HepG2 (cell line): ENCODE results near the gene FAM20C. TPM values are rescaled to one million over a fixed set of nuclear protein-coding genes. Genes with fewer than 3 reads are reported as not detected.

ENCODE experiments used
- ATAC-seq: fragments of 200-7000 bp; cut with Tn5 transposase; 3 replicates; pipeline ENCODE4 v1.9.1; 2020; ENCODE audit warnings: mild to moderate bottlenecking, moderate library complexity
- BruUV-seq: library from RNA; stranded (reverse); fragments of 400-500 nt; replicated peaks from 2 replicates; lab custom pipeline; 2021; lab: Mats Ljungman, UMichigan
- CTCF ChIA-PET: fragments of 300-600 bp; formaldehyde crosslinking; extraction: SDS; loops from one replicate; lab custom pipeline; 2021; ENCODE audit warnings: low total read pairs, inconsistent platforms, low intra/inter-chr PET ratio; lab: Yijun Ruan, JAX
- POLR2A ChIA-PET: fragments of 350-600 bp; sonication (Branson Sonifier 250); formaldehyde crosslinking; loops from one replicate; lab custom pipeline; 2020; ENCODE audit warnings: antibody characterized with exemption, inconsistent platforms; lab: Yijun Ruan, JAX
- DNase-seq: peaks from one replicate; pipeline ENCODE4 v3.0.0-alpha.2; 2015; ENCODE audit warnings: low spot score
- FAIRE-seq: peaks from 3 replicates; lab custom pipeline; 2011; peaks lifted over from hg19 to GRCh38; lab: Jason Lieb, UNC
- H2AFZ ChIP-seq: one replicate; pipeline ENCODE4 v1.6.1; 2011; ENCODE audit warnings: low read length, inconsistent platforms
- H3K27ac ChIP-seq: fragments of 300-600 bp; 3 replicates; pipeline ENCODE4 v1.8.0; 2011; ENCODE audit warnings: mixed run types, mild to moderate bottlenecking, mixed read lengths, low read length, inconsistent platforms; ENCODE audit not compliant: insufficient read depth; ENCODE audit errors: extremely low read length
- H3K27me3 ChIP-seq, 2 experiments: fragments of 200-600 bp in 1 of 2; 2 replicates in 1 of 2; 3 replicates in 1 of 2; pipeline versions ENCODE4 v1.6.0 to v1.8.0; 2011; ENCODE audit warnings: low read length in 2 of 2, mild to moderate bottlenecking in 2 of 2, moderate library complexity in 2 of 2, inconsistent platforms in 1 of 2; ENCODE audit not compliant: insufficient read depth in 2 of 2, control insufficient read depth in 1 of 2
- H3K36me3 ChIP-seq, 2 experiments: fragments of 200-600 bp in 1 of 2; replicated peaks in 1 of 2; 2 replicates in 1 of 2; 3 replicates in 1 of 2; pipeline versions ENCODE4 v1.5.1 to v1.8.0; 2011; ENCODE audit warnings: low read length in 2 of 2, inconsistent platforms in 1 of 2; ENCODE audit not compliant: insufficient read depth in 2 of 2, control insufficient read depth in 1 of 2
- H3K4me1 ChIP-seq: 2 replicates; pipeline ENCODE4 v1.5.1; 2012; ENCODE audit warnings: low read length, inconsistent platforms; ENCODE audit not compliant: insufficient read depth
- H3K4me2 ChIP-seq: 2 replicates; pipeline ENCODE4 v1.6.0; 2011; ENCODE audit warnings: low read depth, low read length, inconsistent platforms
- H3K4me3 ChIP-seq, 3 experiments: fragments of 200-600 bp in 1 of 3; sonication (generic), shearing (Covaris generic) in 1 of 3; replicated peaks in 1 of 3; 2 replicates each; pipeline ENCODE4 v1.5.1; 2011 to 2016; ENCODE audit warnings: low read length in 3 of 3, inconsistent platforms in 2 of 3, low read depth in 2 of 3, mild to moderate bottlenecking in 2 of 3, control low read depth in 1 of 3, mixed read lengths in 1 of 3; ENCODE audit not compliant: insufficient read depth in 1 of 3
- H3K79me2 ChIP-seq: one replicate; pipeline ENCODE4 v1.6.1; 2011; ENCODE audit warnings: low read length, inconsistent platforms; ENCODE audit not compliant: insufficient read depth
- H3K9ac ChIP-seq: 2 replicates; pipeline ENCODE4 v1.6.0; 2011; ENCODE audit warnings: mild to moderate bottlenecking, low read depth, low read length, inconsistent platforms; ENCODE audit not compliant: insufficient read depth
- H3K9me3 ChIP-seq: 2 replicates; pipeline ENCODE4 v1.5.1; 2012; ENCODE audit warnings: mild to moderate bottlenecking, low read length
- H4K20me1 ChIP-seq: 2 replicates; pipeline ENCODE4 v1.6.0; 2011; ENCODE audit warnings: inconsistent platforms, mild to moderate bottlenecking, low read length, moderate library complexity; ENCODE audit not compliant: insufficient read depth
- RNF2 ChIP-seq: fragments of 450-650 bp; conservative IDR thresholded peaks from 2 replicates; pipeline ENCODE4 v1.6.1; 2016; ENCODE audit warnings: low read depth
- ZEB1 ChIP-seq: IDR thresholded peaks from 2 replicates; pipeline ENCODE4 v1.6.1; 2012; ENCODE audit warnings: mild to moderate bottlenecking, low read depth, inconsistent platforms; ENCODE audit not compliant: insufficient replicate concordance
- WGBS: methylation state at CpG from one replicate; pipeline ENCODE4 v1.1.6; 2017; ENCODE audit warnings: low lambda C conversion rate; 5-methylcytosine and 5-hydroxymethylcytosine counted together
- in situ Hi-C: cut with HindIII; loops from 2 replicates; pipeline ENCODE4 v1.10.0; 2017; ENCODE audit warnings: low pct_unique_long_range_greater_than_20kb; ENCODE audit not compliant: extremely low pct_ligation_motif_present
- intact Hi-C: fragments of 100-400 bp; cut with micrococcal nuclease; formaldehyde crosslinking; loops from one replicate; pipeline ENCODE4 v1.10.0; 2022; ENCODE audit not compliant: unreplicated experiment
- polyA plus RNA-seq, 8 experiments: library from polyadenylated mRNA; depleted of rRNA in 3 of 8; stranded (reverse) in 7 of 8; unstranded in 1 of 8; fragments of >200 nt; fragmentation: Illumina TruSeq in 4 of 8; extraction: Trizol in 4 of 8; gene quantifications; 2 replicates each; pipeline versions ENCODE4 v1.2.1 to v1.2.3, GENCODE V29; 2011 to 2016; ENCODE audit warnings: low read depth in 4 of 8, missing spikeins in 1 of 8, mixed read lengths in 1 of 8; ENCODE audit not compliant: insufficient read depth in 1 of 8
- total RNA-seq, 5 experiments: library from RNA; depleted of rRNA; stranded (reverse); fragments of >200 nt; fragmentation: Illumina TruSeq; extraction: Trizol; gene quantifications; 2 replicates each; pipeline ENCODE4 v1.2.3, GENCODE V29; 2016; ENCODE audit warnings: low read depth in 1 of 5
- TF ChIP-seq, protein P1 (sequence below): sonication (generic); formaldehyde crosslinking; IDR thresholded peaks from 2 replicates; pipeline ENCODE4 v1.4.0; 2020; ENCODE audit warnings: missing genetic modification reagents, borderline replicate concordance
- TF ChIP-seq, protein P2 (sequence below): sonication (generic); formaldehyde crosslinking; IDR thresholded peaks from 2 replicates; pipeline ENCODE4 v1.4.0; 2020; ENCODE audit warnings: missing genetic modification reagents, borderline replicate concordance

FAM20C gene
- total and polyA plus RNA-seq, 2 of the 13 experiments (the other 11 are each of a cell fraction or from before 2014, with no cell fraction given), result 11.9 to 19.9 TPM

DNA sequence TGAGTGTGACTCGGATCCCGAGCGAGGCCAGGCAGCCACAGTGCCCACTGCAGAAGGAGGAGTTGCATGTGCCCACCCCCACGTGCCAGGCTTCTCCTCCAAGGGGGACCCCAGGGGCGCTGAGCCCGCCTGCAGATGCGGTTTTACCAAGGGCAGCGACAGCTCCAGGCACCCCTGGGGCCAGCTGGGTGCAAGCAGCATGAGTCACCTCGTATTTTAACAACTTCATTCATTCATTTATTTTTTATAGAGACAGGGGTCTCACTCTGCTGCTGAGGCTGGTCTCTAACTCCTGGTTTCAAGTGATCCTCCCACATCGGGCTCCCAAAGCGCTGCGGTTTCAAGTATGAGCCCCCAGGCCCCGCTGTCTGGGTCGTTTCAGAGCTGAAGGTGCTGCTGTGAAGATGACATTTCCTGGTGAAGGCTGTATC is 96.3 kb downstream of the FAM20C start:
- Histone ChIP-seq H3K9ac (no peak overlapping the region), H2AFZ (no peak overlapping the region), H3K36me3 (no peaks in the 10 kb centered on the region), H3K79me2 (no peaks in the 10 kb centered on the region), H3K27ac (no peak overlapping the region), H3K9me3 (no peaks in the 10 kb centered on the region), H3K4me2 (no peak overlapping the region), H3K27me3 (peaks cover 3 to 39% of the 10 kb centered on the region in 2 experiments), H4K20me1 (no peaks in the 10 kb centered on the region), H3K4me1 (peaks cover 40% of the 10 kb centered on the region), H3K4me3 (no peak overlapping the region)
- POLR2A ChIA-PET, result no interaction called here
- no TSS peak for BruUV-seq
- TF ChIP-seq RNF2 (no peak), ZEB1 (no peak)
- TF ChIP-seq, protein P1, sequence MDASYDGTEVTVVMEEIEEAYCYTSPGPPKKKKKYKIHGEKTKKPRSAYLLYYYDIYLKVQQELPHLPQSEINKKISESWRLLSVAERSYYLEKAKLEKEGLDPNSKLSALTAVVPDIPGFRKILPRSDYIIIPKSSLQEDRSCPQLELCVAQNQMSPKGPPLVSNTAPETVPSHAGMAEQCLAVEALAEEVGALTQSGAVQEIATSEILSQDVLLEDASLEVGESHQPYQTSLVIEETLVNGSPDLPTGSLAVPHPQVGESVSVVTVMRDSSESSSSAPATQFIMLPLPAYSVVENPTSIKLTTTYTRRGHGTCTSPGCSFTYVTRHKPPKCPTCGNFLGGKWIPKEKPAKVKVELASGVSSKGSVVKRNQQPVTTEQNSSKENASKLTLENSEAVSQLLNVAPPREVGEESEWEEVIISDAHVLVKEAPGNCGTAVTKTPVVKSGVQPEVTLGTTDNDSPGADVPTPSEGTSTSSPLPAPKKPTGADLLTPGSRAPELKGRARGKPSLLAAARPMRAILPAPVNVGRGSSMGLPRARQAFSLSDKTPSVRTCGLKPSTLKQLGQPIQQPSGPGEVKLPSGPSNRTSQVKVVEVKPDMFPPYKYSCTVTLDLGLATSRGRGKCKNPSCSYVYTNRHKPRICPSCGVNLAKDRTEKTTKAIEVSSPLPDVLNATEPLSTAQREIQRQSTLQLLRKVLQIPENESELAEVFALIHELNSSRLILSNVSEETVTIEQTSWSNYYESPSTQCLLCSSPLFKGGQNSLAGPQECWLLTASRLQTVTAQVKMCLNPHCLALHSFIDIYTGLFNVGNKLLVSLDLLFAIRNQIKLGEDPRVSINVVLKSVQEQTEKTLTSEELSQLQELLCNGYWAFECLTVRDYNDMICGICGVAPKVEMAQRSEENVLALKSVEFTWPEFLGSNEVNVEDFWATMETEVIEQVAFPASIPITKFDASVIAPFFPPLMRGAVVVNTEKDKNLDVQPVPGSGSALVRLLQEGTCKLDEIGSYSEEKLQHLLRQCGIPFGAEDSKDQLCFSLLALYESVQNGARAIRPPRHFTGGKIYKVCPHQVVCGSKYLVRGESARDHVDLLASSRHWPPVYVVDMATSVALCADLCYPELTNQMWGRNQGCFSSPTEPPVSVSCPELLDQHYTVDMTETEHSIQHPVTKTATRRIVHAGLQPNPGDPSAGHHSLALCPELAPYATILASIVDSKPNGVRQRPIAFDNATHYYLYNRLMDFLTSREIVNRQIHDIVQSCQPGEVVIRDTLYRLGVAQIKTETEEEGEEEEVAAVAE (CRISPR knock-in tag), result no peak
- TF ChIP-seq, protein P2, sequence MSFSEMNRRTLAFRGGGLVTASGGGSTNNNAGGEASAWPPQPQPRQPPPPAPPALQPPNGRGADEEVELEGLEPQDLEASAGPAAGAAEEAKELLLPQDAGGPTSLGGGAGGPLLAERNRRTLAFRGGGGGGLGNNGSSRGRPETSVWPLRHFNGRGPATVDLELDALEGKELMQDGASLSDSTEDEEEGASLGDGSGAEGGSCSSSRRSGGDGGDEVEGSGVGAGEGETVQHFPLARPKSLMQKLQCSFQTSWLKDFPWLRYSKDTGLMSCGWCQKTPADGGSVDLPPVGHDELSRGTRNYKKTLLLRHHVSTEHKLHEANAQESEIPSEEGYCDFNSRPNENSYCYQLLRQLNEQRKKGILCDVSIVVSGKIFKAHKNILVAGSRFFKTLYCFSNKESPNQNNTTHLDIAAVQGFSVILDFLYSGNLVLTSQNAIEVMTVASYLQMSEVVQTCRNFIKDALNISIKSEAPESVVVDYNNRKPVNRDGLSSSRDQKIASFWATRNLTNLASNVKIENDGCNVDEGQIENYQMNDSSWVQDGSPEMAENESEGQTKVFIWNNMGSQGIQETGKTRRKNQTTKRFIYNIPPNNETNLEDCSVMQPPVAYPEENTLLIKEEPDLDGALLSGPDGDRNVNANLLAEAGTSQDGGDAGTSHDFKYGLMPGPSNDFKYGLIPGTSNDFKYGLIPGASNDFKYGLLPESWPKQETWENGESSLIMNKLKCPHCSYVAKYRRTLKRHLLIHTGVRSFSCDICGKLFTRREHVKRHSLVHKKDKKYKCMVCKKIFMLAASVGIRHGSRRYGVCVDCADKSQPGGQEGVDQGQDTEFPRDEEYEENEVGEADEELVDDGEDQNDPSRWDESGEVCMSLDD (CRISPR knock-in tag), result no peak
- DNase-seq (no peak), FAIRE-seq (no peak), ATAC-seq (no peak)
- CTCF ChIA-PET, result no interaction called here
- 75% methylated on average over 14 of the region's 14 CpGs for WGBS
- intact Hi-C loops, result no loop called here
- in situ Hi-C loops, result no loop called here
